ENCODE results near the gene MEPE.
"Not testable (repeated sequence)": the region's sequence is repeated elsewhere in the genome, so short reads cannot be mapped to it uniquely, and the experiment has no call there.

MEPE gene

DNA sequence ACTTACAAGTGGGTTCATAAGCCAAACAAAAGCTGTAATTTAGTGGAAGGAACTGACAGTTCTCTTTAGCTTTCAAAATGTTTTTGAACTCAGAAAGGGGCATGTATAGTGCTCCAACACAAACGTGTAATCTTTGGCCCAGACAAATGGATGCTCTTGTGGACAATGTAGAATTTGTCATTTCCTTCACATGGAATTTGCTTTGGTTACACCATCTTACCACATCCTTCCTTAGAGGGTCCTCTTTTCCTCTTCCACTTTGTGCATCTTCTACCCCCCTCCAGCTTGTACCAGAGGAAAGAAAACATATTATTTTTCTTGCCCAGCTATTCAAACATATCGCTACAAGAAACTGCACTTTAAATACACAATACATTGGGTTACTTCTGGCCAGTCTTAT lies 42.4 kb downstream of the MEPE start:
- intact Hi-C loops (cut with DNase I) = no loop called here
- DNase-seq = no peak

- no peak for DNase-seq
- intact Hi-C loops (cut with DNase I) = no loop called here
Measured at GRCh38 chr4:87880106-87880505, 47.3 kb downstream of the MEPE start.

DNA sequence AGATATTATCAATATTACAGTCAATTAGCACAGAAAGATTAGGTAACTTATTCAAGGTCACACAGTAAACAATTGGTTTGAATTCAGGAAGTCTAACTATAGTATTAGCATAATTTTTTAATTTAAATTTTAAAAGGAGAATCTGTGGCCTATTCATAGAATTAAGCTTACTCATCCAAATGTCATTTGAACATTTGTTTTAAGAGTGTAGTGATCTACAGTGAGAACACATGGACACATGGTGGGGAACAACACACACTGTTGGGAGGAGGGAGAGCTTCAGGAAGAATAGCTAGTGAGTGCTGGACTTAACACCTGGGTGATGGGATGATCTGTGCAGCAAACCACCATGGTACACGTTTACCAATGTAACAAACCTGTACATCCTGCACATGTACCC lies 48.3 kb downstream of the MEPE start:
- no peak for DNase-seq

GRCh38 chr4:87882321-87882720 lies 49.6 kb downstream of the MEPE start:
- DNase-seq = no peak
- intact Hi-C loops (cut with DNase I) = no loop called here

More for the DNA sequence above, 48.3 kb downstream of the MEPE start:
- intact Hi-C loops (cut with DNase I) = no loop called here

DNA sequence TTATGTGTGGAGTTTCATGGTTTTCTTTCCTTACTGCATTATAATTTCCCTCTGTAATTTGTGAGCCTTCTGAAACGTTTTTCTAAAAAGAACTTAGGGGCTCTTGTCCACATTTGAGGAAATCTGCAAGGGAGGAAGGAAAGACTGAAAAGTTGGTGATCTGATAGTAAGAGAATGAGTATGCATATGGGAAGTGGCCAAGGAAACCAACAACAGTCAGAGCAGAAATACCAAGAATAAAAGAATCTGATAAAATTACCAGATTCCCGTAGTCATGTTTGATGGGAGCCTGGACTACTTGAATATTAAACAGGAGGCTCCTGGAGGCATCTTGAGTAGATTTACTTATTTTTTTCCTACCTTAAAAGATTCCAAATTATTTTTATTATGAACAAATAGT lies 50.1 kb downstream of the MEPE start:
- intact Hi-C loops (cut with DNase I) = no loop called here

DNA sequence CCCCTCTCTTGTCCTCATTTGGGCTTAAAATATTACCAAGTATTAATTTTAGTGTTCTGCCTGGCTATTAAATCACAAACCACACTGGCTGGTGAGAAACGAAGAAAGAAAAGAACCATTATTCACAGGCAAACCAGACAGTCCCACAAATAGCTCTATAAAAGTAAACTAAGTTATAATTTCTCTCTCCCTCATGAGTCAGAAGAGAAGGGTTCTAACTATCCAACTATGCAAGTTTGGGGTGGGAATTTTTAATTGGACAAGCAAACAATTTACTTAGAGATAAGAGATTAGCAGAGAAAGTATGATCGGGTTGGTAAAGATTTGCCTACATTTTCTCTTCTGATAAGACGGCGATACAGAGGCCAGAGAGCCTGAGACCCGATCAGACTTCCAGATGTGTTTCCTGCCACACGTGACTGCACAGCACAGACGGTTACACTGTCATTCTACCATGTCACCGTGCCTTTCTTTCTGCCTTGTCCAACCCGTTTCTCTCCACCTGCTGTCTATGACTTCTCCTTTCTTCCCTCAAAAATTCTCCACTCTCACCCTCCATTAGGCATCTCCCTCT lies 52.3 kb downstream of the MEPE start:
- intact Hi-C loops (cut with DNase I) = no loop called here
- DNase-seq = no peak

More for the DNA sequence above, 50.1 kb downstream of the MEPE start:
- DNase-seq = no peak

DNA sequence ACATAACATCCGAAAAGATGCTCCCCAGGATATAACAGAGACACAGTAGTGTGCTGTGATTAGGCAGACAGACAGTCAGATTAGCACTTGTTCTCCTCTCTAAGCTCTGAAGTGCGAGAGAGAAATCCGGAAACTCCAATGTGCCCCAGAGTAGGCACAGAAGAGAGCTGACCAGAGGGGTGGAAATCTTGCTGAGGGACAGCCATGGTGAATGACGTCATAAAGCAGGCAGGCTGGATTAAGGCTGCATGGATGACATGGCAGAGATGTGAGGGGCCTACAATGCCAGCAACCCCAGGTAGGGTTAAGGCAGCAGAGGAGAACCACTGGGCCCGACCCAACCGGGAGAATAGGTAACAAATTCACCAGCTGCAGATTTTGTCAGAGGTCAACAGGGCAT lies 53.3 kb downstream of the MEPE start:
- intact Hi-C loops (cut with DNase I) = no loop called here
- no peak for DNase-seq

- not testable (repeated sequence) for DNase-seq
Measured at GRCh38 chr4:87890753-87891152, 58.0 kb downstream of the MEPE start.

GRCh38 chr4:87895964-87896621 lies 63.3 kb downstream of the MEPE start:
- intact Hi-C loops (cut with DNase I) = no loop called here

More at GRCh38 chr4:87890753-87891152, 58.0 kb downstream of the MEPE start:
- intact Hi-C loops (cut with DNase I) = not testable (repeated sequence)

More at GRCh38 chr4:87895964-87896621, 63.3 kb downstream of the MEPE start:
- peak in 1 of 10 donors; percentile 17 for DNase-seq
